ENCODE data around the gene SULT1C3.

- no peak for TF ChIP-seq CTCF (IDR thresholded peaks at IDR 0.05; ENCODE audit: insufficient read depth, low read length)
- no peak for TF ChIP-seq SPI1 (IDR thresholded peaks at IDR 0.05; ENCODE audit: borderline replicate concordance, low read depth)
- TF ChIP-seq POLR2AphosphoS5 (IDR thresholded peaks at IDR 0.05; ENCODE audit: low read depth) = no peak
- TF ChIP-seq GABPA (IDR thresholded peaks at IDR 0.05; ENCODE audit: low read depth) = no peak
Measured at GRCh38 chr2:108228537-108228936, 11.2 kb upstream of the SULT1C3 start.
